ENCODE data around the gene EGLN3. TPM values are rescaled to one million over a fixed set of nuclear protein-coding genes. Genes with fewer than 3 reads are reported as not detected.

EGLN3 gene
- total RNA-seq, 1 donor from 2014 or later, result 14.2 TPM

DNA sequence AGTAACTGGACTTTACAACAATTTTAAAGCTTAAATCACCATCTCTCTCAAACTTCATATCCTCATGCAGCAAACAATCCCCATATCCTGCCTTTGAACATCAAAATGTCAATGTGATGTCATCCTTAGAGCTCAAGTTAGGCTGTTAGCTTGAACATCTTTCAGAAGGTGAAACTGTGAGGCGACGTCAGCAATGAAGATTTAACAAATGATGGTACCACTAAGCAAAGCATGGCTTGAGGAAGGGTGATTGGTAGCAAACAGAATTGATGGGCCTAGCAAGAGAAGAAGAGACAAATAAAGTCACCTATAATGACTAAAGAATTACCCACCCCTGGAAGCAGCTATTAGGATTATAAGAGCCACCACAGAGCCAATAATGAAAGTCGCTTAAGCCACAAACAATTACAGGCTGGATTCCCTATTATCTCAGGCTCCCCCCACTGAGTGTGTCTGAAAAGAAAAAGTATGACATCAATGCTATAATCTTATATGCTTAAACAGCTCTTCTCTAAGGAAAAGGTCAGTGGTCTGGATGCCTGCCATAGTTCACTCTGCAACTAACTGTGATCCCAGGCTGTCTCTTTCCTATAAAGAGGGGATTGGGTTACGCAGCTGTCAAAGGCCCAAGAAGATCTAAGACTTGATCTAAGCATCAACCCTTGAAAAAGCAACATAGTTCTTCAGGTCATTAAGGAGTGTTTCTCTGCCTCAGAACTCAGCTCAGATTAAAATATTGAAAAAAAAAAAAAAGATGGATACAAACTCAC lies 18.1 kb downstream of the EGLN3 start:
- H3K9me3 Mint-ChIP-seq (ENCODE audit: unreplicated experiment), result no peaks in the 10 kb centered on the region
- no peak for DNase-seq (ENCODE audit: low spot score)
- H3K4me1 Mint-ChIP-seq (ENCODE audit: unreplicated experiment), result peaks cover 35% of the 10 kb centered on the region
- no peaks in the 10 kb centered on the region for H3K27me3 Mint-ChIP-seq (ENCODE audit: unreplicated experiment)
- H3K36me3 Mint-ChIP-seq (ENCODE audit: low read depth, unreplicated experiment), result no peaks in the 10 kb centered on the region
- TF ChIP-seq CTCF (IDR thresholded peaks at IDR 0.05; ENCODE audit: unreplicated experiment), result no peak
- no peak overlapping the region for H3K27ac Mint-ChIP-seq (ENCODE audit: unreplicated experiment)
- H3K4me3 Mint-ChIP-seq (ENCODE audit: unreplicated experiment), result no peak overlapping the region

- Mint-ChIP-seq H3K4me1 (ENCODE audit: unreplicated experiment) (peaks cover 28% of the 10 kb centered on the region), H3K36me3 (ENCODE audit: low read depth, unreplicated experiment) (no peaks in the 10 kb centered on the region), H3K27ac (ENCODE audit: unreplicated experiment) (no peak overlapping the region), H3K27me3 (ENCODE audit: unreplicated experiment) (no peaks in the 10 kb centered on the region), H3K4me3 (ENCODE audit: unreplicated experiment) (no peak overlapping the region), H3K9me3 (ENCODE audit: unreplicated experiment) (no peaks in the 10 kb centered on the region)
- no peak for TF ChIP-seq CTCF (IDR thresholded peaks at IDR 0.05; ENCODE audit: unreplicated experiment)
- no peak for DNase-seq (ENCODE audit: low spot score)
Observed at GRCh38 chr14:33932033-33932432, 18.8 kb downstream of the EGLN3 start.

- Mint-ChIP-seq H3K27ac (ENCODE audit: unreplicated experiment) (no peak overlapping the region), H3K27me3 (ENCODE audit: unreplicated experiment) (no peaks in the 10 kb centered on the region), H3K4me1 (ENCODE audit: unreplicated experiment) (peaks cover 28% of the 10 kb centered on the region), H3K36me3 (ENCODE audit: low read depth, unreplicated experiment) (no peaks in the 10 kb centered on the region), H3K4me3 (ENCODE audit: unreplicated experiment) (no peak overlapping the region), H3K9me3 (ENCODE audit: unreplicated experiment) (no peaks in the 10 kb centered on the region)
- DNase-seq (ENCODE audit: low spot score), result no peak
- TF ChIP-seq CTCF (IDR thresholded peaks at IDR 0.05; ENCODE audit: unreplicated experiment), result no peak
Observed at GRCh38 chr14:33931461-33931860, 19.4 kb downstream of the EGLN3 start.

DNA sequence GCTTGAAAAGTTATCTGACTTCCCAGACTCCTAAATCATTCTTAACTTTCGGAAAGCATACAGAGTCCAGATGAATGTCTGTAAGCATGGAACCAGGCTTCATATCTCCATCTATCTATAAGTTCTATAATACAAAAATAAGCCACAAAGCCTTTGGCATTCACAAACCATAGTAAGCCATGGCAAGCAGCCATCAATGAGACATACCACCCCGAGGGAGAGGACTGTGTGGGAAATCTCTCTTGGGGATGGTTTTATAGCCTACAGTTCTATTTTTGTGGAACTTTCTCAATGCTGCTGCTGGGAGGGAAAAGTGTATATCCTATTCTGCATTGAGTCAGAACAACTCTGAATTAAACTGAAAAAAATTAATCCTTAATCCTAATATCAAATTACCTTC lies 20.4 kb downstream of the EGLN3 start:
- Mint-ChIP-seq H3K9me3 (ENCODE audit: unreplicated experiment) (no peaks in the 10 kb centered on the region), H3K4me1 (ENCODE audit: unreplicated experiment) (peaks cover 24% of the 10 kb centered on the region), H3K36me3 (ENCODE audit: low read depth, unreplicated experiment) (no peaks in the 10 kb centered on the region), H3K4me3 (ENCODE audit: unreplicated experiment) (no peak overlapping the region), H3K27me3 (ENCODE audit: unreplicated experiment) (no peaks in the 10 kb centered on the region), H3K27ac (ENCODE audit: unreplicated experiment) (no peak overlapping the region)
- DNase-seq (ENCODE audit: low spot score), result no peak
- no peak for TF ChIP-seq CTCF (IDR thresholded peaks at IDR 0.05; ENCODE audit: unreplicated experiment)

- Mint-ChIP-seq H3K27ac (ENCODE audit: unreplicated experiment) (no peak overlapping the region), H3K9me3 (ENCODE audit: unreplicated experiment) (no peaks in the 10 kb centered on the region), H3K4me1 (ENCODE audit: unreplicated experiment) (peaks cover 27% of the 10 kb centered on the region), H3K4me3 (ENCODE audit: unreplicated experiment) (no peak overlapping the region), H3K27me3 (ENCODE audit: unreplicated experiment) (no peaks in the 10 kb centered on the region), H3K36me3 (ENCODE audit: low read depth, unreplicated experiment) (no peaks in the 10 kb centered on the region)
- DNase-seq (ENCODE audit: low spot score), result no peak
- TF ChIP-seq CTCF (IDR thresholded peaks at IDR 0.05; ENCODE audit: unreplicated experiment), result no peak
Observed at GRCh38 chr14:33929799-33930408, 21.0 kb downstream of the EGLN3 start.
